OCI-LY1 (cell line): Measurements from ENCODE around the gene DNMBP.

Experiments used
- CTCF ChIP-seq: fragments of 200-600 bp; sonication (generic), shearing (Covaris generic); IDR thresholded peaks from 2 replicates; pipeline ENCODE4 v1.5.1; 2017; ENCODE audit warnings: mild to moderate bottlenecking, antibody characterized with exemption, low read length, moderate library complexity, mixed read lengths
- EZH2 ChIP-seq: fragments of 200-600 bp; sonication (generic), shearing (Covaris generic); IDR thresholded peaks from 2 replicates; pipeline ENCODE4 v1.8.0; 2017; ENCODE audit warnings: borderline replicate concordance, mixed run types, mild to moderate bottlenecking, antibody characterized with exemption, low read length, moderate library complexity, mixed read lengths

GRCh38 chr10:99975106-99975829 is 34.5 kb downstream of the DNMBP start:
- TF ChIP-seq CTCF (no peak), EZH2 (no peak)
